WI38 (cell line): ENCODE data around the gene MEG3.
"Not testable (repeated sequence)": the region's sequence is repeated elsewhere in the genome, so short reads cannot be mapped to it uniquely, and the experiment has no call there.

ENCODE experiments used
- H3K4me3 ChIP-seq: 2 replicates; pipeline ENCODE4 v1.5.1; 2011; ENCODE audit warnings: low read depth, mild to moderate bottlenecking, control low read depth, low read length
- TF ChIP-seq, protein P1 (sequence below): IDR thresholded peaks from 2 replicates; pipeline ENCODE4 v1.5.1; 2012; ENCODE audit warnings: low read depth, mild to moderate bottlenecking, control low read depth, low read length

MEG3 gene

DNA sequence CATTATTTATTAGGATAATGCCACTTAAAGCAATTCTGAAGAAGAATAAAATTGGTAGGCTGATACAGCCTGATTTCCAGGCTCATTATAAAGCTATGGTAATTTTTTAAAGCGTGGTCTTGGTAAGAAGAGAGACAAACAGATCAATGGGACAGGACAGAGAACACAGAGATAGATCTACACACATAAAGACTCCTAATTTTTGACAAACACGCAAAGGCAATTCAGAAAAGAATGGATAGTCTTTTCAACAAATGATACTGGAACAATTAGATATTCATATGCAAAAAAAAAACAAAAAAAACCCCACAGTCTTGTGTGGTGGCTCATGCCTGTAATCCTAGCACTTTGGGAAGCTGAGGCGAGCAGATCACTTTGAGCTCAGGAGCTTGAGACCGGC lies 25.9 kb upstream of the MEG3 start:
- no peak overlapping the region for H3K4me3 ChIP-seq
- TF ChIP-seq, protein P1, sequence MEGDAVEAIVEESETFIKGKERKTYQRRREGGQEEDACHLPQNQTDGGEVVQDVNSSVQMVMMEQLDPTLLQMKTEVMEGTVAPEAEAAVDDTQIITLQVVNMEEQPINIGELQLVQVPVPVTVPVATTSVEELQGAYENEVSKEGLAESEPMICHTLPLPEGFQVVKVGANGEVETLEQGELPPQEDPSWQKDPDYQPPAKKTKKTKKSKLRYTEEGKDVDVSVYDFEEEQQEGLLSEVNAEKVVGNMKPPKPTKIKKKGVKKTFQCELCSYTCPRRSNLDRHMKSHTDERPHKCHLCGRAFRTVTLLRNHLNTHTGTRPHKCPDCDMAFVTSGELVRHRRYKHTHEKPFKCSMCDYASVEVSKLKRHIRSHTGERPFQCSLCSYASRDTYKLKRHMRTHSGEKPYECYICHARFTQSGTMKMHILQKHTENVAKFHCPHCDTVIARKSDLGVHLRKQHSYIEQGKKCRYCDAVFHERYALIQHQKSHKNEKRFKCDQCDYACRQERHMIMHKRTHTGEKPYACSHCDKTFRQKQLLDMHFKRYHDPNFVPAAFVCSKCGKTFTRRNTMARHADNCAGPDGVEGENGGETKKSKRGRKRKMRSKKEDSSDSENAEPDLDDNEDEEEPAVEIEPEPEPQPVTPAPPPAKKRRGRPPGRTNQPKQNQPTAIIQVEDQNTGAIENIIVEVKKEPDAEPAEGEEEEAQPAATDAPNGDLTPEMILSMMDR, result no peak

DNA sequence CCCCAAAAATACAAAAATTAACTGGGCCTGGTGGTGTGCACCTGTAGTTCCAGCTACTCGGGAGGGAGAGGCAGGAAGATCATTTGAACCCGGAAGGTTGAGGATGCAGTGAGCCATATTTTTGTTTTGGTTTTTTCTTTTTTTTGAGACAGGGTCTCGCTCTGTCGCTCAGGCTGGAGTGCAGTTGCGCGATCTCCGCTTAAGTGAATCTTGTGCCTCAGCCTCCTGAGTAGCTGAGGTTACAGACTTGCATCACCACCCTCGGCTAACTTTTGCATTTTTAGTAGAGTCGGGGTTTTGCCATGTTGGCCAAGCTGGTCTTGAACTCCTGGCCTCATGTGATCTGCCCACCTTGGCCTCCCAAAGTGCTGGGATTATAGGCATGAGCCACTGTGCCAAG lies 24.5 kb upstream of the MEG3 start:
- H3K4me3 ChIP-seq, result not testable (repeated sequence)

DNA sequence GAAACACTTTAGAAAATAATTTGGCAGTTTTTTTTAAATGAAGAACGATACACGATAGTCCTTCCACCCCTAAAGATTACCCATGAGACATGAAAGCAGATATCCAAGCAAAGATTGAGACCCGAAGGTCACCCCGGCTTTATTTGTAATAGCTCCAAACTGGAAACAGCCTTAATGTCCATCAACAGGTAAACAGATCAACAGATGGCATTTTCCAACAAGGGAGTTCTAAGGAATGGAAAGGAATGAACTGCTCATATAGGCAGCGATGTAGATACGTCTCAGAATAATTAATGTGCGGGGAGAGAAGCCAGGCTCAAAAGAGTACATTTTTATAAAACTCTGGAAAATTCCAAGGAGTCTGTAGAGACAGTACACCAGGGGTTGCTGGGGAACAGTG lies 23.7 kb upstream of the MEG3 start:
- no peak overlapping the region for H3K4me3 ChIP-seq
- TF ChIP-seq, protein P1, result no peak

DNA sequence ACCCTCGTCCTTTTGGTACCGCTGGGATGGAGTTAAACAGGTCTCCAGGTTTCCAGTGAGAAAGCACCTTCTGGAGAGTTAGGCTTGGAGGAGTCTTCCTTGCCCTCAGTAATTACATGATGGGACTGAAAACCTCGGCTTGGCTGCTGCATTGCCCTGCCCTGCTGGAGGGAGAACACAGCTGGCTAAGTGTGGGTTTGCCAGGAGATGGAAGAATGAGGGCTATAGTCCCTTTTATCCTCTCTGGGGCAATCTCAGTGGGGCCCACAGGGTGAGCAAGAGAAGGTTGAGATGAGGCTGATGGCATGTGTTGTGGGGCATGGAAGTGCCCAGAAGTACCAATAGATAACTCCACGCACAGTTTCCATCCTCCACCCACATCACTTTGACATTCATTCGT lies 23.2 kb upstream of the MEG3 start:
- no peak overlapping the region for H3K4me3 ChIP-seq
- TF ChIP-seq, protein P1, result no peak

DNA sequence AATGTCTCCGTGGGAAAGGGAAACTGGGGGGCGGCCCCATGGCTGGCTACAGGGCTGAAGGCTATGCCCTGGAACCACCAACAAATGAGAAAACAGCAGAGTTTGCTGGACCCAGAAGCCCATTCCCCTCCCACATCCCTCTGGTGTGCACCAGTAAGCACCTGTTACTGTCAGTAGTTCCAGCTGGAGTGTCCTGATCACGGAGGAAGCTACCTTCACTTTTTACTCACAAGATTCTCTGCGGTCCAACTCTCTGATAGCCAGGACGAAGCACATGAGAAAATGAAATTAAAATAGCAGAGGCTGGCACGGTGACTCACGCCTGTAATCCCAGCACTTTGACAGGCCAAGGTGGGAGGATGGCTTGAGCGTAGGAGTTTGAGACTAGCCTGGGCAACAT lies 22.7 kb upstream of the MEG3 start:
- TF ChIP-seq, protein P1, result no peak
- no peak overlapping the region for H3K4me3 ChIP-seq

DNA sequence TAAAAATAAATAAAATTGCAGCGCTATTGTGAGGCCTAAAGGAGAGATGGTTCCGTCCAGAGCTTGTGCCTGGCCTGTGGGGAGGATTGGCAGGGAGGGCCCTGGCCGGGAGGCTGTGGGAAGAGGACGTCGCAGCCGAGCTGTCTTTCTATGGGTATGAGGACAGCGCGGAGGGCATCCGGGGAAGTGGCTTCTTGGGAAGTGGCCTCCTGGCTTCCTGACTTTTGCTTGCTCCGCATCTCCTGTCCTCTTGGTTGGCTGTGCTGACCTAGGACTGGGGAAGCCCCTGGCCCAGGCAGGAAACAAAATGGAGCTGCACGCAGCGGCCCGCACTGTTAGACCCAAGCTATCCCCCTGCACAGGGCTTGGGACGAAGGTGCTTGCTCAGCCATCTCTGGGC lies 22.2 kb upstream of the MEG3 start:
- no peak overlapping the region for H3K4me3 ChIP-seq
- TF ChIP-seq, protein P1, result no peak

DNA sequence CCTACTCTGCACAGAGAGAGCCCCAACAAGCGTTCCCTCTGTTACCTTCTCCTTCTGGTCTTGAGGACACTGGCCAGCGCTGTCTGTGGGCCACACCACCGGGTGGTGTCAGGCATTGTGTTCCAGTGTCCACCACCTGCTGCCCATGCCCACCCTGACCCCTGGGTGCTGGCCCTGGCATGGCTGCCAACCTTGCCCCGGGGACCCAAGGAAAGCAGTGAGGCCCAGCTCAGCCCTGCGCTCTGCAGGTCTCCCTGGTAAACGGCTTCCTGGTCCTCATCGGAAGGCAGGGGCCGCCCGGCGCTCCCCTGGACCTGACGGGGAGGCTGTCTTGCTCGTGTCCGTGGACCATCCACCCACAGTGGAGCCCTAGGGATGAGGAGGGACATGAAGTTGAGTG lies 21.8 kb upstream of the MEG3 start:
- no peak overlapping the region for H3K4me3 ChIP-seq
- TF ChIP-seq, protein P1, result no peak

DNA sequence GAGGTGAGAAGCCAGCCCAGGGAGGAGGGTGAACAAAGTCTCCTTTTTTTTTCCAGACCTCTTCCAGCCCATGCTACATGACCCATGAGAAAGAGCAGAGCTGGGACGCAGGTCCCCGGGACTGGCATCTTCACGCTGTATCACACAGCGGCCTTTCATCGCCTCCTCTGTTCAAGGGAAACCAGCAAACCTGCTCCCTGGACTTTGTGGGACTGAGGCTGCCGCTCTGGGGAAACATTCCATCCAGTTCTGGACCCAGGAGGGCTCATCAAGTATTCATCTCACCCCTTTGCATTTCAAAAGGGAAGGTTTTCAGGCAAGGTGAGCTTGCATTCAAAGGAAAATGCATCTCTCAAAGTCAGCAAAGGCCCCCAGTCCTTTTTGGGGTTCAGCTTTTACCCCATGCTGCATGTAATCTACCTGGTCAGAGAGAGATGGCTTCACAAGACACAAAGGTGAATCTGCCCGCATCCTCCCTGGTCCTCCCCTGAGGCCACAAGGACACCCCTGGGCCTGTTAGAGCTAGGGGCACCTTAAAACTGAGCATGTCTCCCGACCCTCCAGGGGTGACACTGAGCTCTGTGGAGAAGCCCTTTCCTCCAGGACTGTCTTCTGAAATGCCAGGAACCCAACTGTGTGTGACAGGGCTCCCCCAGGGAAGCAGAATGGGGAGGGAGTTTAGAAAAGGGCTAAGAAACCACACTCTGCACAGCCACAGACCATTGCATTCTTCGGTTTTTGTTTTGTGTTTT lies 21.2 kb upstream of the MEG3 start:
- TF ChIP-seq, protein P1, result no peak
- no peak overlapping the region for H3K4me3 ChIP-seq
